ENCODE data around the gene RGS4. TPM values are rescaled to one million over a fixed set of nuclear protein-coding genes. Genes with fewer than 3 reads are reported as not detected.

The RGS4 gene
- total and polyA plus RNA-seq, 2 of the 13 experiments (the other 11 are each of a cell fraction or from before 2014, with no cell fraction given) = not detected

DNA sequence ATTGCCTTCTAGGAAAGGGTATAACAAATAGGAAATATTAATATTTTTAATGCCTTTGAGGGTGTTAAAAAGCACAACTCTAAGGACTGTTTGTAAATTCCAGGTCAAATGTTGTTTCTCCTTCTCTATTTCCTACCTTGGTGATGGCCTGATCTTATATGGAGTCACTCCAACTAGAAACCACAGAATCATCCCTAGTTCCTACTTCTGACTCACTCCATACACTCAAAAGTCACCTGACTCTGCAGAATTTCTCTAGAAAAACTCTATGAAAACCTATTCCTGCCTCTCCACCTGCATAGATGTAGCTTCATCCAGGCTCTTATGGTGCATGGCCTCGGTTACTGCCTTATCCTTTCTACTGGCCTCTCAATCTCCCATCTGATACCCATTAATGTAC, 14.5 kb downstream of the RGS4 start:
- Histone ChIP-seq H3K79me2 (ENCODE audit: insufficient read depth, low read length) (no peaks in the 10 kb centered on the region), H3K4me1 (ENCODE audit: insufficient read depth, low read length) (no peaks in the 10 kb centered on the region), H4K20me1 (ENCODE audit: insufficient read depth, low read length) (no peaks in the 10 kb centered on the region), H3K9ac (ENCODE audit: insufficient read depth, low read depth, low read length) (no peak overlapping the region), H2AFZ (ENCODE audit: low read length) (no peak overlapping the region), H3K27me3 (ENCODE audit: control insufficient read depth in 1 of 2, insufficient read depth in 2 of 2, low read length in 2 of 2) (no peaks in the 10 kb centered on the region; a peak in 1 of 5 replicates), H3K36me3 (replicated peaks in 1 of 2; ENCODE audit: control insufficient read depth in 1 of 2, insufficient read depth in 2 of 2, low read length in 2 of 2) (no peaks in the 10 kb centered on the region), H3K4me3 (replicated peaks in 1 of 3; ENCODE audit: insufficient read depth in 1 of 3, low read depth in 2 of 3, low read length in 3 of 3) (no peak overlapping the region), H3K9me3 (ENCODE audit: low read length) (no peaks in the 10 kb centered on the region), H3K4me2 (ENCODE audit: low read depth, low read length) (no peak overlapping the region), H3K27ac (ENCODE audit: extremely low read length, insufficient read depth, low read length) (no peak overlapping the region)
- FAIRE-seq = no peak
- 11% methylated on average over 1 of the region's 1 CpG for WGBS (ENCODE audit: low lambda C conversion rate)
- no peak for DNase-seq (ENCODE audit: low spot score)
- in situ Hi-C loops (cut with HindIII; ENCODE audit: extremely low pct_ligation_motif_present, low pct_unique_long_range_greater_than_20kb) = no loop called here
- no peak for ATAC-seq
- intact Hi-C loops (cut with micrococcal nuclease; ENCODE audit: unreplicated experiment) = loop anchor here (5.0 kb wide), 1 partner anchor 411 kb away; no protein-coding TSS in a partner anchor
- TF ChIP-seq, protein P1, sequence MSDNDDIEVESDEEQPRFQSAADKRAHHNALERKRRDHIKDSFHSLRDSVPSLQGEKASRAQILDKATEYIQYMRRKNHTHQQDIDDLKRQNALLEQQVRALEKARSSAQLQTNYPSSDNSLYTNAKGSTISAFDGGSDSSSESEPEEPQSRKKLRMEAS (IDR thresholded peaks at IDR 0.05) = no peak
- TF ChIP-seq TGIF2 (CRISPR knock-in tag; IDR thresholded peaks at IDR 0.05) = no peak
- TF ChIP-seq ZNF337 (CRISPR knock-in tag; IDR thresholded peaks at IDR 0.05; ENCODE audit: borderline replicate concordance, low read depth) = no peak
- no peak for TF ChIP-seq ZNF572 (CRISPR knock-in tag; IDR thresholded peaks at IDR 0.05)
- TF ChIP-seq ZNF883 (CRISPR knock-in tag; IDR thresholded peaks at IDR 0.05; ENCODE audit: not compliant biosample characterization) = no peak
- no peak for TF ChIP-seq ZNF766 (CRISPR knock-in tag; IDR thresholded peaks at IDR 0.05; ENCODE audit: borderline replicate concordance)
- no peak for TF ChIP-seq SOX5 (CRISPR knock-in tag; IDR thresholded peaks at IDR 0.05; ENCODE audit: borderline replicate concordance)
- TF ChIP-seq MTA3 (CRISPR knock-in tag; IDR thresholded peaks at IDR 0.05) = no peak
- TF ChIP-seq ZNF777 (CRISPR knock-in tag; IDR thresholded peaks at IDR 0.05) = no peak
- TF ChIP-seq ZFP37 (CRISPR knock-in tag; IDR thresholded peaks at IDR 0.05; ENCODE audit: borderline replicate concordance) = no peak
- TF ChIP-seq RAD51 (IDR thresholded peaks at IDR 0.05; ENCODE audit: borderline replicate concordance) = no peak
- no peak for TF ChIP-seq PHB2 (IDR thresholded peaks at IDR 0.05; ENCODE audit: partially characterized antibody)
- no peak for TF ChIP-seq CC2D1A (CRISPR knock-in tag; IDR thresholded peaks at IDR 0.05)
- TF ChIP-seq, protein P2, sequence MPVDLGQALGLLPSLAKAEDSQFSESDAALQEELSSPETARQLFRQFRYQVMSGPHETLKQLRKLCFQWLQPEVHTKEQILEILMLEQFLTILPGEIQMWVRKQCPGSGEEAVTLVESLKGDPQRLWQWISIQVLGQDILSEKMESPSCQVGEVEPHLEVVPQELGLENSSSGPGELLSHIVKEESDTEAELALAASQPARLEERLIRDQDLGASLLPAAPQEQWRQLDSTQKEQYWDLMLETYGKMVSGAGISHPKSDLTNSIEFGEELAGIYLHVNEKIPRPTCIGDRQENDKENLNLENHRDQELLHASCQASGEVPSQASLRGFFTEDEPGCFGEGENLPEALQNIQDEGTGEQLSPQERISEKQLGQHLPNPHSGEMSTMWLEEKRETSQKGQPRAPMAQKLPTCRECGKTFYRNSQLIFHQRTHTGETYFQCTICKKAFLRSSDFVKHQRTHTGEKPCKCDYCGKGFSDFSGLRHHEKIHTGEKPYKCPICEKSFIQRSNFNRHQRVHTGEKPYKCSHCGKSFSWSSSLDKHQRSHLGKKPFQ (CRISPR knock-in tag; IDR thresholded peaks at IDR 0.05; ENCODE audit: insufficient replicate concordance) = no peak
- TF ChIP-seq KDM1A (CRISPR knock-in tag; IDR thresholded peaks at IDR 0.05) = no peak
- no peak for TF ChIP-seq ARHGAP35 (CRISPR knock-in tag; IDR thresholded peaks at IDR 0.05; ENCODE audit: borderline replicate concordance)
- TF ChIP-seq PITX1 (CRISPR knock-in tag; IDR thresholded peaks at IDR 0.05) = no peak
- CTCF ChIA-PET (ENCODE audit: low intra/inter-chr PET ratio, low total read pairs) = no interaction called here
- BruUV-seq (replicated peaks) = no TSS peak
- POLR2A ChIA-PET = no interaction called here

Measured in HepG2 (cell line).